ENCODE data around the gene WNT9B.

Gene WNT9B

DNA sequence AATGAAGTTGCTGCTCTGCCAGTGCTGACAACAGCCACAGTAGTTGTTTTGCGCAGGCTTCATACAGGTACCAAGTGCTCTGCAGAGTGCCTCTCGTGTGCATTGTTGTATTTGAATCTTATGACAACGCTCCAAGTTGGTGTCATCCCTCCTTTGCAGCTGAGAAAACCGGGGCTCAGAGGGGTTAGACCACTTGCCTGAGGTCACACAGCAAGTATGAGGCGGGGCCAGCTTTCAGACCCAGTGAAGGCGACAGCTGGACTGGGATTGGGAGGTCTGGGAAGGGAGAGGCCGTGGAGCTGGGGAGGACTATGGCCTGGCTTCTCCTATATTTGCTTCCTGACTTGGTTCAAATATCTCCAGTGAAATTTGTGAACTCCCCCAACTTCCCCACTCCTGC is 33.2 kb downstream of the WNT9B start:
- DNase-seq (ENCODE audit: low read depth) = no peak

DNA sequence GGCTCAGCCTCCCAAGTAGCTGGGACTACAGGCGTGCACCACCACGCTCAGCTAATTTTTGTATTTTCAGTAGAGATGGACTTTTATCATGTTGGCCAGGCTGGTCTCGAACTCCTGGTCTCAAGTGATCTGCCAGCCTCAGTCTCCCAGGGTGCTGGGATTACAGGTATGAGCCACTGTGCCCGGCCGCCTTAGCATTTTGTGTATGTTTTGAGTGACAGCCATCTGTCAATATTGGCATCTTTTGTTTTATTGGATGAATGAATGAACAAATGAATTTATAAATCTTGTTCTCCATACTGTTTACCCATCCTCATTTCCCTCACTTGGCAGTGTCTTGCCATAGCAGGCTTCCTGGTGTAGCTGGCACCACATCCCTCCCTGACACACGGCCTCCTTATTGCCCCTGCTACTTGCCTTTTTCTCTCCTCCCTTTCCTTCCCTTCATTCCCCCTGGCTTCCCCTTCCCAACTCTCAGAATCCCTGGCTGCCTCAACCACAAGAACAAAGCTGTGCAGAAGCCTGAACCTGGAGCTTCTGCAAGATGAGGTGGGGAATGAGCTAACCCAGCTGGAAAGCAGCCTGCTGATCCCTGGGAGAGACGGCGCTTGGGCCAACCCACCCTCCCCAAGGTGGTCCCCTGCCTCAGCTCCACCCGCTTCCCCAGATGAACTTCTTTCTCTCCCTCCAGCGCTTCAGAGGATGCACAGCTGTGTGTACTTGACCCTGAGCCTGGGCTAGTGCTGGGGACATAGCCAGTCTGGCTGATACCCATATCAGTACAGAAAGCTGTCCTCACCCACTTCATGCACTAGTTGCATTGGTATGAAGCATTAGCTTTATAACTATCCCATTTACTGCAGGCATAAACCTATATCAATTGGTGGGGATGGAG is 34.3 kb downstream of the WNT9B start:
- no peak for DNase-seq (ENCODE audit: low read depth)

DNA sequence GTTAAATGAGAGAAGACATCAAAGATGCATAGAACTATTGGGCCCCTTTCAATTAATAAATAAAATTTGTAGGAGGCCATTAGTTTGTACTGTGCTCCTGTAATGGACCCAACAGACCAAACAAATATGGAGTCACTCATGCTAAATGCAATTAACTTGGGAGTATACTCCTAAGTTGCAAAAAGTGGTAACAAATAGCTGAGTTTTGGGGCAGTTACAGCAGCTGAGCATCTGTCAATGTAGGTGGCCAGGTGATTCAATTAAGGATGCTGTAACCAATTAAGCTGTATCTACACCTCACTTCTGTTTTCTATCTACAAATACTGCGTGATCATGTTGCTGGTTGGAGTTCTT is 34.9 kb downstream of the WNT9B start:
- no peak for DNase-seq (ENCODE audit: low read depth)

DNA sequence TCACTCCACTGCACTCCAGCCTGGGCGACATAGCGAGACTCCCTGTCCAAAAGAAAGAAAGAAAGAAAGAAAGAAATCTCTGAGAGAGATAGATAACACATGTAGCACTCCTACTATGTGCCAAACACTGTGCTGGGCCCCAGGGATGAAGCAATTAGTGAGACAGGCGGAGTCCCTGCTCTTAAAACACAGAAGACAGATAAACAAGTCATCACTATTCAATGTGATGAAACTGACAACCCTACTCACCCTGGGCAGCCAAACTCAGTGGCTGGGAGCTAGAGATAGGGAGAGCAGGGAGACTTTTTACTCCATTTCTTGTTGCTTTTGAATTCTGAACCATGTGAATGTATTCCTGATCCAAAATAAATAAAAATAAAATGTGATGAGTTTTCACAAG is 36.3 kb downstream of the WNT9B start:
- no peak for DNase-seq (ENCODE audit: low read depth)

DNA sequence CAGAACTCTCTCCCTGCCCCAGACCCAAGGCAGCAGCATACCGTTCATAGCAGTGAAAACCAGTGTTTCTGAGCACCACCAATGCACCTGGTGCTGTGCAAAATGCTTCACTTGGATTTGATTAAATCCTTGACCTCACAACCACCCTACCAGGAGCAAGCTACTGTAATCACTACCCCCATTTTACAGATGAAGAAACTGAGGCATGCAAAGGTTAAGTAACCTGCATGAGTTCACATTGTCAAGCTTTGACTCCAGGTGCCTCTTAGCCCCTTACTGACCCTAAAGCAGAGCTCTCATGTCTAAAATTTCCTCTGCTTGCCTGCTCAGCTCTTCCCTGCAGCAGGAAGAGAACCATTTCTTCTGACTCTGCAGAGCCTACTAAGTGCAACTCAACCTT is 37.3 kb downstream of the WNT9B start:
- DNase-seq (ENCODE audit: low read depth) = no peak

DNA sequence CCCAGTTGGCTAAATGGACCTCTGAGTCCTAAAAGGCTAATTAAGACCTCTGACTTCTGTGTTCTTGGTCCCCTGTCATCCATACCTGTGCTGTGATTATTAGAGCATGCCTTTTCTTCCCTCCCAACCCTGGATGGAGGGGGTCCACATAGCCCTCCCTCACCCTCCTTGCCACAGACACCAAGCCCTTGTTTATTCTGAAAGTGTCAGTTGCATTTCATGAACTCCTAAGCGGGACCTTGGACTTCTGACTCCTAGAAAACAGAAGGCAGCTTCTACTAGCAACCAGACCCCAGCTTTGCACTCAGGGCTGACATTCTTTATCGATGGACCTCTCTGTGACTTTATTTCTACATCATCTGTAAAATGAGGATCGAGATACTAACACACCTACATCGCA is 38.1 kb downstream of the WNT9B start:
- no peak for DNase-seq (ENCODE audit: low read depth)

DNA sequence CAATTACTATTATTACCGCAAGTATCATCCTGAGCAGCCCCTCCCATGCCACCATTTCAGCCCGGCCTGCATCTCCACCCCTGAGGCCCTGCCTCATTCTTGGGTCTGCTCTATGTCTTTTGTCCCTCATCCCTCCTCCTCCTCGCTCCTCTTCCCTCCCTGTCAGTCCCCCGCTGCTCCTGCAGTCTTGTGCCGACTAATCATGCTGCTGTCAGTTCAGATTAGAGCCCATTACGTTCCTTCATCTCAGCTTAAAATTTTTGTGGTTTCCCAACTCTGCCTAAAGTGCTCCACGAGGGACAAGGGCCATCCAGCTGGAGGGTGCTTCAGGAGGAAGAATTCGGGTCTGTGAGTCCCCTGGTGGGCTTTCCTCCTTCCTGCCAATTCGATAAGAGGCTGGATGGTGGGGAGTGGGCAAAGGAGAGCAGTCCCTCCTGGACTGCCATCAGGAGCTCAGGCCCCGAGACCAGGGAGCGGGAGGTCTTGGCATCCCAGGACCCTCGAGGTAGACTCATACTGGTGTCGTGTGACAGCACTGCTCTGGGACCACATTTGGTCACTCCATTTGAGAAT is 38.7 kb downstream of the WNT9B start:
- DNase-seq (ENCODE audit: low read depth) = no peak

DNA sequence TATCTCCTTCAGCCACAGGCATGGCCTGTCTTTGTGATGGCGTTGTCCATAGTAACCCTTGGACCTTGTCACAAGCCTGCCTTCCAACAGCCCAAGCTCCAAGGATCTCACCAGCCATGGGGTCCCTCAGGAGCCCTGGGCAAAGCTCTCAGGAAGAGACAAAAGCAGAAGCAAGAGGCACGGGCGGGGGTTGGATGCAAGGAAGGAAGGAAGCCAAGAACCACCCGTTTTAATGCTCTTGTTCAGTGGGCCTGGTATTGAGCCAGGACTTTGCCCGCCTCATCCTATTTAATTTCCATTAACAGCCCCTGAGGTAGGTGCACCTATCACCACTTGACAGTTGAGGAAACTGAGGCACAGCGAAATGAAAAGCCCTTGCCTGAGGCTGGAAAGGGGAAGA is 39.3 kb downstream of the WNT9B start:
- no peak for DNase-seq (ENCODE audit: low read depth)

DNA sequence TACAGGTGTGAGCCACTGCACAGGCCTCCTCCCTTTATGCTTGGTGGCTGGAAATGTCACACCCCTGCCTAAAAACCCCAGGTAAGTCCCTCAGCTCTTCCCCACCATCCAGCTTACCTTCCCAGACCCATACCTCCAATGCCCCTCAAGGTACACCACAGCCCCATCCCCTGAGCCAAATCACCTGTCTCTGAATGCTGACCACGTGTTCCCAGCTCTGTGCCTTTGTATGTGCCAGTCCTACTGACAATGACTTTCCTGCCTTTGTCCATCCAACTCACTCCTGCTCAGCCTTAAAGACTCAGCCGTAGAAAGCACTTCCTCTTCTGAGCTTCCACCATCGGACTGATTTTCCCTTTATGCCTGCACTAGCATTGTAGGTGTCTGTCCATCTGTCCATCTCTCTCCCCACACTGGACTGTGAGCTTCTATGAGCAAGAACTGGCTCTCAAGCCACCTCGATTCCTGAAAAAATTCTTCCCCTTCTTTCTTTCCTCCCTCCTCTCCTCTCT is 40.9 kb downstream of the WNT9B start:
- DNase-seq (ENCODE audit: low read depth) = no peak

DNA sequence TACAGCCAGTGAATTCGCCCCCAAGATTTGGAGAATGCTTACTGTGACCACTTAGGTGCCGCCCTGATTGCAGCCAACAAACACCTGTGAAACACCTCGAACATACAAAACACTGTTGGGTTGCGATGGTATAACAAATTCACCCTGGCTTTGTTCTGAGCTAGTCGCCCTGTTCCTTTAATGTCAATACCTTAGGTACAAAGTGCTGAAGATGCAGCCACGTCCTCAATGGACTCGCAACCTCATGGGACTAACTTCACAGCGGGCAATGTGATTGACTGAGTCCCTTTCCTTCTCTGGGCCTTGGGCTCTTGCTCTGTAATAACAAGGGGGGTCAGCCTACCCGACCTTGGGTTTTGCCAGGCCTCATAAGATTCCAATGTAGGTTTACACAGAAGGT is 42.6 kb downstream of the WNT9B start:
- no peak for DNase-seq (ENCODE audit: low read depth)

DNA sequence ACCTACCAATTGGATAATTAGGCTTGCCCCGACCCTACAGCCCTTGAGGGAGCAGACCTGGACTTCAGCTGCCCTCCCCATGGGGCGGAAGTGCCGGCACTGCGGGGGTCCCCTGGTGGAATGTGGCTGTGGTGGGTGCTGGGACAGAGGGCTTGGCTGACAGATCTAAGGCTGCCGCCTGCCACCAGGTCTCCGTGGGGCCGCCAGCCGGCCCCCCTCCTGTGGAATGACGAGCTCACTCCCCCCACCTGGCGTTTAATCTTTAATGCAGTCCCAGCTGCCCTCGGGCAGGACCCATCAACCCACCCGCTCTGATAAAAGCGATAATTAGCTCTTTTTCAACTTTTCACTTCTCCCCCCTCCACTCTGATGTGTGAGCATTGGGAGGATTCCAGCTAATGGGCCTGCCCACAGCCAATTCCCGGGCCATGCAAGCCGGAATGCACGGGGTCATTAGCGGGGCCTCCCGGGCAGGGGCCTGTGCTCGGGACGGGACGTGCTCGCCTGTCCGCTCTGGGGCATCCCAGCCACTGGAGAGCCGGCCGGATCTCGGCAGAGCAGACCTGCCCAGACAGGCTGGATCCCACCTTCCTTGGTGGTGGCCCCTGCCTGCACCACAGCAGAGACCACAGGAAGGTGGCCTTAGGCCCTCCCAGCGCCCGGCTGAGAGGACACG is 43.2 kb downstream of the WNT9B start:
- DNase-seq (ENCODE audit: low read depth) = no peak

DNA sequence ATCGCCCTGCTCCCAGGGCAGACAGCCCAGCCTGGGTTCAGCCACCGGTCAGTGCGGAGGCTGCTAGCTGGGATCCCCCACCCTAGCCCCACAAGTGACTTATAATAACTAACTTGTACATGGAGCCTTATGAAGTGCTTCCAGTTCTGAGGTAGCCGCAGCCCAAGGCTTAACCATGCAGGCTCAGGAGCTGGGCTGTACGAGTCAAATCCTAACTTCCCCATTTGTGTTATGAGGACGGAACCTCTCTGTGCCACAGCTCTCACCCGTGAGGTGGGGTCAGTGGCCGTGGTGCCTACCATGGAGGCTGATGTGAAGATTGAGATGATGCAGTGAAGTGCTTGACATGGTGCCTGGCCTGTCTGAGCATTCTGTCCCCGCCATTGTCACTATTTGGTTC is 43.8 kb downstream of the WNT9B start:
- no peak for DNase-seq (ENCODE audit: low read depth)

DNA sequence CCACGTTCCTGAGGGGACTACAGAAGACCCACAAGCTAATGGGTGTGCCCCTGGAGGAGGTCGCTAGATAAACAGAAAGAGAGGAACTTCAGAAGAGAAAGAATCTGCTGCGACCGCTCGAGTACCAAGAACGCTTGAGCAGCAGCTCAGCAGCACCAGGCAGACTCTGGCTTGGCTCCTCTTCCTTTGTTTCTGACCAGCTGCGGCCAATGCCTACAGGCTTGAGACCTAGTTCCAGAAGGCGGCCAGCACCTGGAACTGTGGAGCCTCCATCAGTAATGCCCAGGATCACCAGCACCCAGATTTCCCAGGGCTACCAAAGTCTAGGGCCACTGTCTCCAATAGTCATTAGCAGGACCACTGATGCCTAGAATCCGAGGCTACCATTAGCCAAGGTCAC is 45.6 kb downstream of the WNT9B start:
- DNase-seq (ENCODE audit: low read depth) = no peak

DNA sequence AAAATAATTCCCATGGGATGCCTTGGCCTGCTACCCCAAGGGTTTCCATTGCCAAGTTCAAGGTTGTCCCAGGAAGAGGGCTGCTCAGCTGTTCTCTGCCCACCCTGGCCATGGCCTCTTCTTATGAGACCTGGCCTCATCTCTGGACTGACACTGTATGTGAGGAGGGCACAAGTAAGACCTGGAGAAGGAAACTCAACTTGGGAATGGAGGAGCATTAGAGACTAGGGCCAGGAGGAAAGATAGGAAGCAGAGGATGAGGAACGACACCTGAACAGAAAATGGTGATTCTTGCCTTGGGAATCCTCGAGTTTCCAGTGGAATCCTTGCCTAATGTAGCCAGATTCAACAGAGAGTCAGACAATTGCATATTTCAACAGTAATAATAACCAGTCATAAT is 47.0 kb downstream of the WNT9B start:
- DNase-seq (ENCODE audit: low read depth) = no peak

DNA sequence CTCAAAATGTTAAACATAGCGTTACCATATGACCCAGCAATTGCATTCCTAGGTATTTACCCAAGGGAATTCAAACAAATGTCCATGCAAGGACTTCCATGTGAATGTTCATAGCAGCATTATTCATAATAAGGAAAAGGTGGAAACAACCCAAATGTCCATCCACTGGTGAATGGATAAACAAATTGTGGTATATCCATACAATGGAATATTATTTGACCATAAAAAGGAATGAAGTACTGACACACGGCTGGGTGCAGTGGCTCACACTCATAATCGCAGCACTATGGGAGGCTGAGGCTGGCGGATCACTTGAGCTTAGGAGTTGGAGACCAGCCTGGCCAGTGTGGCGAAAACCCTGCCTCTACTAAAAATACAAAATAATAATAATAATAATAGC is 47.5 kb downstream of the WNT9B start:
- no peak for DNase-seq (ENCODE audit: low read depth)

DNA sequence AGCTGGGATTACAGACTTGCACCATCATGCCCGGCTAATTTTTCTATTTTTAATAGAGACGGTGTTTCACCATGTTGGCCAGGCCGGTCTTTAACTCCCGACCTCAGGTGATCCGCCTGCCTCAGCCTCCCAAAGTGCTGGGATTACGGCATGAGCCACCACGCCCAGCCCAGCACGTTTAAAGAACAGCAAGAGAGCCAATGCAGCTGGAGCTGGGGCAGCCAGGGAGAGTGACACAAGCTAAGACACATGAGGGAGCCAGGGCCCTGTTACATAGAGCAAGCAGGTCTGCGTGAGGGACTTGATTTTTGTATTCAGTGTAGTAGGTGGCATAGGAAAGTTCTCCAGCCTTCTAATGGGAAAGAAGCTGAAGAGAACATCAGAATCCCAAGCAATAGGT is 49.9 kb downstream of the WNT9B start:
- no peak for DNase-seq (ENCODE audit: low read depth)

DNA sequence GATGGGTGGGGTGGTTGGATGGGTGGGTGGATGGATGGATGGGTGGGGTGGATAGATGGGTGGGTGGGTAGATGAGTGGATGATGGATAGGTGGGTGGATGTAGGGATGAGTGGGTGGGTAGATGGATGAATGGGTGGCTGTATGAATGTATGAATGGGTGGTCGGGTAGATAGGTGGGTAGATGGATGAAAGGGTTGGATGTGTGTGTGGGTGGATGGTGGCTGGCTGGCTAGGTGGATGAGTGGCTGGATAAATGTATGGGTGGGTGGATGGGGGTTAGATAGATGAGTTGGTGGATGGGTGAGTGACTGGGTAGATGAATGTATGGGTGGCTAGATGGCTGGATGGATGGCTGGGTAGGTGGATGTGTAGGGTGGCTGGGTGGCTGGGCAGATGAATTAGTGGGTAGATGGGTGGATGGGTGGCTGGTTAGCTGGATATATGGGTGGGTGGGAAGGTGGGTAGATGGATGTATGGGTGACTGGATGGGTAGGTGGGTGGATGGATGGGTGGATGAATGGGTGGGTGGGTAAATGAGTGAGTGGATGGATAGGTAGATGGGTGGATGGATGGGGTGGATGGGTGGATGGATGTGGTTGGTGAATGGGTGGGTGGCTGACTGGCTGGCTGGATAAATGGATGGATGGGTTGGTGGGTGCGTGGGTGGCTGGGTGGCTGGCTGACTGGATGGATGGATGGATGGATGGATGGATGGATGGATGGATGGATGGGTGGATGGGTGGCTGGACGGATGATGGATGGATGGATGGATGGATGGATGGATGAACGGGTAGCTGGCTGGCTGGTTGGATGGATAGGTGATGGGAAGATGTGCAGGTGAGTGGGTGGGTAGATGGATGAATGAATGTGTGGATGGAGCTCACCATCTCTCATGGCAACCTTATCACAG is 52.6 kb downstream of the WNT9B start:
- no peak for DNase-seq (ENCODE audit: low read depth)

DNA sequence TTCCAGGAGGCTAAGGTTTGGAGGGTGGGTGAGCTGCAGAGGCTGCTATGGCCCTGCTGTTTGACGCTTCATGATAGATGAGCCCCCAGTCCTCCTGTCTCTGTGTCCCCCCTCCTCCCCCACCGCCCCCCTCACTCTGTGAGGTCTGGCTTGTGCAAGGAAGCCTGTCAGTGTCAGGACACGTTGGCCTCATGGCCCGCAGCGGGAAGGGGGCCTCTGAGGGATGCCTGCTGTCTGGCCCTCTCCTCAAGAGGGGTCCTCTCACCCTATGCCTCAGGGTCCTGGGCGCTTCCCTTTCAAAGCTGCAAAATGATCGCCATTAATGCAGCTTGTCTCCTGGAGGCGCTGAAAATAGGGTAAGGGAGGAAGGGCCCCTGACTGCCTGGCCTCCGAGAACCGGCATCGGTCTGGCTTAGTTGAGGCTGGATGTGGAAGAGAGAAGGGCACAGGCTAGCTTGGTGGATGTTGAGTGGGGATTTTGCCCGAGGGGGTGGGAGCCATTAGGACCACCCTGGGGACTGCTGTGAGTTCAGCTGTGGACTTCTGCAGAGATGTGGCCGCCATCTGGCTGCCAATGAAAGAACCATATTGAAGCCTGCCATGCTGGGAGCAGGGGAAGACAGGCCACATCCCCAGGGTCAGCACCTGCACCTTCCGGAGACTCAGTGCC is 56.8 kb downstream of the WNT9B start:
- no peak for DNase-seq (ENCODE audit: low read depth)

DNA sequence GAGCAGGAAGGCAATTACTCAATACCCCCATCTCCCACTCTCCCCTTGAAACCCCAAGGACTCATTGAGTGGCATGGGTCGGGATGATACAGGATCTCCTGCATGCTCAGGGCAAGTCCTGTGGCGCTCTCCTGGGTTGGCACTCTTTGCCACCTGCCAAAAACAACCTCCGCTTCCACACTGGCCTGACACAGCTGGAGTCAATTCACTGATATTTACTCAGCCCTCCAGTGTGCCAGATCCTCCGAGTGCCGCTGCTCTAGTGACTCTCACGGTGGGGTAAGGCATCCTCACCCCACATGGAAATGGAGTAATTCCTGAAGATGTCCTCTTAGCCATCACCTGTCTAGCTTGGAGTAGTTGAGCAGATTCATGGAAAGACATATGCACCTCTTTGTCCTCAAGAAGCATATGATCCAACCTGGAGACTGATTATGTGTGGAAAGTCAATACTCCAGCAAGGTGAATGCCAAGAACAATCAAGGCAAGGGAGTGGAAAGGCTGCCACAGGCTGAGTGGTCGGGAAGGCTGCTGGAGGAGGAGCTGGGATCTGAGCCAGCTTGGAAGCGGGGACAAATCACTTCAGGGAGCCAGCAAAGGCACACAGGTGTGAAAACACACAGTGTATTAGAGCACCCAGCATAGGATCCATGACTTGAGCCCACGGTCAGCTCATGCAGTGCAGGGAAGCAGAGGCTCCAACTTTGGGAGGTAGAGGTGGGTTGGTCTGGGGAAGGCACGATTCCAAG is 59.0 kb downstream of the WNT9B start:
- no peak for DNase-seq (ENCODE audit: low read depth)

DNA sequence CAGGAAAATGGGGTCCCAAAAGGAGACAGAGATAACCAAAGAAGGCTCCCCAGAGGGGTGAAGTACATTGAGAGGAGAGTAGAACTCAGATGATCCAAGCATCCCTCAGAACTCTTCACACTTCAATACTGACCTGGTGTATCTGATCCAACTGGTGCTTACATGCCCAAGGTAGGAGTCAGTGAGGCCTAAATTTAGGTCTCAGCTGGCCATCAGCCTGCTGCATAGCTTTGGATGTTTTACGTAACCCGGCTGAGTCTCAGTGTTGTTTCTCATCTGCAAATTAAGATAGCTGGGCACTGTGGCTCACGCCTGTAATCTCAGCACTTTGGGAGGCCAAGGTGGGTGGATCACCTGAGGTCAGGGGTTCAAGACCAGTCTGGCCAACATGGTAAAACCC is 59.9 kb downstream of the WNT9B start:
- no peak for DNase-seq (ENCODE audit: low read depth)

DNA sequence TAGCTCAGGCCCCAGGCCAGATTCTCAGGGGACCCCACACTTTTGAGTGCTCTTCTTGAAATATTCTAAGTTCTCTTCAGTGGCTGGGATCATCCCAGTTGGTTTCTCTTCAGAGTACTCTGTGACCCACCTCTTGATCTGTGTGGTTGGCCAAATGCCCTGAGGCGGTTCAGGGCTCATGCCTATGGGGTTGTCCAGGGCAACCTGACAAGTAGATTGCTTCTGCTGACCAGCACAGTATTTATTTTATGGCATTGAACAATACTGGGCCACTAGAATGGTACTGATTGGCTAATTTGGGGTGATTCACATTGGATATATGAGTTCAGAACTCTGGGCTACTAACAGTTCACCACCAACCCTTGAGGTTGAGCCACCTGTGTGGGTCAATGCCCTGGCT is 64.2 kb downstream of the WNT9B start:
- no peak for DNase-seq (ENCODE audit: low read depth)
